Right lobe of liver (tissue), 6 donors: ENCODE measurements around the gene CETN1. TPM values are rescaled to one million over a fixed set of nuclear protein-coding genes. Genes with fewer than 3 reads are reported as not detected.

Source experiments
- ATAC-seq, 4 donors: fragments of 200-7000 bp; cut with Tn5 transposase; one replicate each; pipeline ENCODE4 v1.9.1; 2020; ENCODE audit warnings: mild to moderate bottlenecking in 4 of 4, moderate library complexity in 4 of 4
- DNase-seq, 3 donors: peaks; one replicate each; pipeline ENCODE4 v3.0.0-alpha.2; 2020
- H3K27ac ChIP-seq, 3 donors: fragments of 200-600 bp; one replicate each; pipeline ENCODE4 v1.8.0; 2022
- H3K27me3 ChIP-seq, 2 donors: fragments of 200-600 bp; one replicate each; pipeline ENCODE4 v1.8.0; 2022
- H3K36me3 ChIP-seq, 4 donors: fragments of 200-600 bp; sonication (generic) in 1 of 4; one replicate each; pipeline versions ENCODE4 v1.5.1 to v1.8.0; 2017 to 2022; ENCODE audit warnings: control low read depth in 1 of 4
- H3K4me1 ChIP-seq, 4 donors: fragments of 200-600 bp; sonication (generic) in 1 of 4; one replicate each; pipeline versions ENCODE4 v1.5.1 to v1.8.0; 2017 to 2022; ENCODE audit warnings: control low read depth in 1 of 4
- H3K4me3 ChIP-seq, 3 donors: fragments of 200-600 bp; one replicate each; pipeline ENCODE4 v1.8.0; 2022
- H3K9me3 ChIP-seq, 4 donors: fragments of 200-600 bp; sonication (generic) in 1 of 4; one replicate each; pipeline versions ENCODE4 v1.5.1 to v1.8.0; 2017 to 2022; ENCODE audit warnings: control low read depth in 1 of 4
- CTCF ChIP-seq, 4 donors: fragments of 200-600 bp in 3 of 4; fragments of 450-650 bp in 1 of 4; IDR thresholded peaks; one replicate each; pipeline versions ENCODE4 v1.5.1 to v1.8.0; 2016 to 2022; ENCODE audit warnings: antibody characterized with exemption in 4 of 4, mild to moderate bottlenecking in 2 of 4
- POLR2A ChIP-seq: fragments of 450-650 bp; IDR thresholded peaks from one replicate; pipeline ENCODE4 v1.6.1; 2017; ENCODE audit warnings: antibody characterized with exemption, mild to moderate bottlenecking
- WGBS: methylation state at CpG from one replicate; pipeline ENCODE4 v1.1.6; 2018; ENCODE audit warnings: low coverage, low lambda C conversion rate; ENCODE audit not compliant: insufficient coverage; ENCODE audit errors: missing lambda C conversion rate; 5-methylcytosine and 5-hydroxymethylcytosine counted together
- intact Hi-C, 2 donors: fragments of 100-400 bp; cut with DNase I; formaldehyde crosslinking; loops; one replicate each; pipeline versions ENCODE4 v1.11.2 to v1.14.1; 2022
- total RNA-seq, 6 experiments: library from RNA; depleted of rRNA in 2 of 6; stranded (reverse); fragments of >200 nt in 2 of 6; fragmentation: NEBNext Ultra II Directional in 3 of 6; extraction: Animal tissue kit (Norgen Biotek cat#: 25700) in 3 of 6; gene quantifications; one replicate each; pipeline versions ENCODE4 v1.1.0 to v1.2.4, GENCODE V29; 2016 to 2023
- donor health status: DM: no; HTN: yes; CAD: no.
- donor health status: DM: no; HTN: no; CAD: no.
- donor health status: DM: no; HTN: no; CAD: no.
- donor health status: DM: no; HTN: yes; CAD: no.
- donor health status: DM: no; HTN: yes; CAD: no.

Gene CETN1
- total RNA-seq, 6 experiments from 2014 or later: not detected

DNA sequence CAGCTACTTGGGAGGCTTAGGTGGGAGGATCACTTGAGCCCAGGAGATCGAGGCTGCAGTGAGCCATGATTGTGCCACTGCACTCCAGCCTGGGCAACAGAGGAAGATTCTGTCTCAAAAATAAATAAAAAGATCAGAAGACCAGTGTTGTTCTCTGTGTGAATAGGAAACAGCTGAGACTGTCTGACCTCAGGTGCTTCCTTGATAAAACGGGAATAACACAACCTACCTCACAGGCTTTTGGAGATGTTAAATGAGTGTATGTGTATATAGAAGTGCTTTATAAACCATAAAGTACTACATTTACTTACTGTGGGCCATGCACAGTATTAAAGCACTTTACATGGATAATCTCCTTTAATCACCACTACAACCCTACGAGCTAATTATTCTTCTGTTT, 9.9 kb upstream of the CETN1 start:
- intact Hi-C loops: no loop called here
- no peaks in the 10 kb centered on the region for H3K27me3 ChIP-seq
- no peak for TF ChIP-seq POLR2A
- TF ChIP-seq CTCF (IDR thresholded peaks at IDR 0.05): no peak
- no peaks in the 10 kb centered on the region for H3K36me3 ChIP-seq
- 57% methylated on average over 3 of the region's 3 CpGs for WGBS
- no peaks in the 10 kb centered on the region for H3K9me3 ChIP-seq
- DNase-seq: no peak
- no peak overlapping the region for H3K4me3 ChIP-seq
- H3K4me1 ChIP-seq: no peaks in the 10 kb centered on the region
- no peak overlapping the region for H3K27ac ChIP-seq
- ATAC-seq: no peak

- no peaks in the 10 kb centered on the region for H3K27me3 ChIP-seq
- no peaks in the 10 kb centered on the region for H3K36me3 ChIP-seq
- DNase-seq (no peak), ATAC-seq (no peak)
- no peaks in the 10 kb centered on the region for H3K9me3 ChIP-seq
- intact Hi-C loops: no loop called here
- WGBS: 67% methylated on average over 5 of the region's 5 CpGs
- no peaks in the 10 kb centered on the region for H3K4me1 ChIP-seq
- H3K27ac ChIP-seq: no peak overlapping the region
- no peak overlapping the region for H3K4me3 ChIP-seq
- TF ChIP-seq CTCF (IDR thresholded peaks at IDR 0.05) (no peak), POLR2A (no peak)
Measured at GRCh38 chr18:570697-571096, 9.5 kb upstream of the CETN1 start.

GRCh38 chr18:572091-572830, 7.9 kb upstream of the CETN1 start:
- Histone ChIP-seq H3K27ac (no peak overlapping the region), H3K4me1 (no peaks in the 10 kb centered on the region), H3K27me3 (no peaks in the 10 kb centered on the region), H3K36me3 (no peaks in the 10 kb centered on the region), H3K9me3 (no peaks in the 10 kb centered on the region), H3K4me3 (no peak overlapping the region)
- TF ChIP-seq CTCF (IDR thresholded peaks at IDR 0.05) (no peak), POLR2A (no peak)
- 68% methylated on average over 9 of the region's 9 CpGs for WGBS
- intact Hi-C loops: no loop called here
- no peak for DNase-seq
- ATAC-seq: no peak

DNA sequence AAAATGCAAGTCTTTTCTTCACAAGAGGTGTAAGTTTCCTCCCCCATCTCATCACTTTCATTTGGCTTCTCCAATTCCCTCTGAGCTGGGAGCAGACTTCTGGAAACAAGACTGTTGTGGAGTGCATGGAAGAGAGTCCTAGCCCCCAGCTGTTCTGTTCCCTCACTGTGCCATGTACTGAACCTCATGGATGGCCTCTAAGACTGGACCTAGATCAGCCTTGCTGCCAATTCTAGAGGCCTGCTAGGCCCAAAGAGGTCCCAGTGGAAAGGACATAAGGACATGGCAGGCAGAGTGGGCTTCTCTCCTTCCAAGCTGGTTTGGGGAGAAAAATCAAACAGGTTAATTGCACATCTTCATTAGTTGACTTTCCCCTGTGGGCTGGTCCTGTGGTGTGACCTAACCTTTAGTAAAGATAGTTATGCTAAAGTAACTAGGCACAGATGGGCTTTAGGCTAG, 7.3 kb upstream of the CETN1 start:
- no peak for DNase-seq
- no peaks in the 10 kb centered on the region for H3K4me1 ChIP-seq
- no peak overlapping the region for H3K27ac ChIP-seq
- no peaks in the 10 kb centered on the region for H3K27me3 ChIP-seq
- H3K4me3 ChIP-seq: no peak overlapping the region
- H3K36me3 ChIP-seq: no peaks in the 10 kb centered on the region
- intact Hi-C loops: no loop called here
- TF ChIP-seq CTCF (IDR thresholded peaks at IDR 0.05): no peak
- no peak for TF ChIP-seq POLR2A
- H3K9me3 ChIP-seq: no peaks in the 10 kb centered on the region
- ATAC-seq: no peak
